GM18511 (cell line): ENCODE data around the gene SEC14L1.
"Not testable (repeated sequence)": the region's sequence is repeated elsewhere in the genome, so short reads cannot be mapped to it uniquely, and the experiment has no call there.

Source experiments
- ATAC-seq: cut with Tn5 transposase; IDR thresholded peaks from one replicate; pipeline ENCODE4 v1.9.1; 2021; ENCODE audit warnings: mild to moderate bottlenecking, moderate library complexity; ENCODE audit not compliant: unreplicated experiment

SEC14L1 gene

DNA sequence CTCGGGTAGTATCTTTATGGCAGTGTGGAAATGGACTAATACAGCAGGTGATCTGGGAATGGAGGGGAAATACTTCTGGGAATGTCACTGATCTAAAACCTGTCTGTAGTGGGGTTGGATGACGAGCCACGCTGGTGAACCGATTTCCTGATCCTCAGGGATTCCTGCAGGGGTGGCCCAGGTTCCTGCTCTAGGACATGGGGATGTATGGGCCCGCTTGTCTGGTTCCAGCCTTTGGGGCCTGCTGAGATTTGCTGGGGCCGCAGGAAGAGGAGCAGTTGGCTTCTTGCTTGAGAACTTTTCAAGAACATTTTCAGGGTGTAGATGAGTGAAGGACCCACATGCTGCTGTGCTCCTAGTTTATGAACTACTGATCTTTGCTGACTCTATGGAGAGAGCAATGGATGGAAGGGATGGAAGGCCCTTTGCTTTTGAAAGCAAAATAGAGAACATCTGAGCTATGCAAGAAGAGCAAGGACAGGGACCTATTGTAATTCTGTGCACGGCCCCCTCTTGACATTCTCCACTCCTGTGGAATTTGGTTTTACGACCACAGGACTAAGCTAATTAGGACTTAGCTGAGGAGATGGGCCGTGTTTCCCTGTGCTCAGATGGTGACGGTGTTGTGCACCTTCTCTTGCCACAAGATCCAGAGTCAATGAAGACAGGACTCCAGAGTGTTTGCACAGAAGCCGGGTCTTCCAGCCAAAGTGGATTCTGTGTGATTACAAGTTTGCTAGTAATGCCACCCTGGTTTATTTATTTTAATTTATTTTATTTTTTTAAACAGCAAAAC, 90.5 kb downstream of the SEC14L1 start:
- no peak for ATAC-seq

DNA sequence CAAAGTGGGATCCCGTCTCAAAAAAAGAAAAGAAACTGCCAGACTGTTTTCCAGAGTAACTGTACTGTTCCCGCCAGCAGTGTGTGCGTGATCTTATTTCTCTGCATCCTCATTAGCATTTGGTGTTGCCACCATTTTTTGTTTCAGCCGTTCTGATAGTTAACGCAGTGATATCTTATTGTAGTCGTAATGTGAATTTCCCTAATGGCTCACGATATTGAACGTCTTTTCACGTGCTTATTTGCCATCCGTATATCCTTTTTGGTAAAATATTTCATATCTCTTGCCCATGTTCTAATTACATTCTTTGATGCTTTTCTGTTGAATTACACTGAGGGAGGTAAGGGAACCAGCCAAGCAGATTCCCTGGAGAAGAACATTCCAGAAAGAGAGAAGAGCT, 92.4 kb downstream of the SEC14L1 start:
- ATAC-seq, result no peak

DNA sequence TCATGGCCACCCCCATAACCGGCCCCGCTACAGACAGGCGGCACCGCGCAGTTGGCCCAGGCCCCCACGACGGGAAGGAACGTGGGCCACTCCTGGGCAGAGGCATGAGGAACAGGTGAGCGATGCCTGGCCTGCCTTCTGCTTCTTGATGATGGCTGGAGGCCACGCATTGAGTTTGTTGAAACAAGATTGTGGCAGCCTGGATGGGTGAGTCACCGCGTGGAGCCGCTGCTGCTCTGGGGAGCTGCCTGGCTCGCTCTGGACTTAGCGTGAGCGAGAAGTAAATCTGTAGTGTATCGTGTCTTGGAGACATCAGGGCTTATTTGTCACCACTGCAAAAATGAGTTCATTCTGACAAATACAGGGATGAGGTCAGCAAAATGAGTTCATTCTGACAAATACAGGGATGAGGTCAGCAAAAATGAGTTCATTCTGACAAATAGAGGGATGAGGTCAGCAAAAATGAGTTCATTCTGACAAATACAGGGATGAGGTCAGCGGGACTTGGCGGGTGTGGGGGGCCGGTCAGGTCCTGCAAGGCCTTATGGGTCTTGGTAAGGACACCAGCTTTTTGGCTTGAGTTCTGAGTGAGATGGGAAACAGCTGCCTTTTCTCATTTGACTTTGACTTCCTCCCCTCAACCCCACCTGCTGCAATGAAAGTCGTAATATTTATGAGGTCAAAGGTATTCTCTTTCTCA, 93.0 kb downstream of the SEC14L1 start:
- no peak for ATAC-seq

DNA sequence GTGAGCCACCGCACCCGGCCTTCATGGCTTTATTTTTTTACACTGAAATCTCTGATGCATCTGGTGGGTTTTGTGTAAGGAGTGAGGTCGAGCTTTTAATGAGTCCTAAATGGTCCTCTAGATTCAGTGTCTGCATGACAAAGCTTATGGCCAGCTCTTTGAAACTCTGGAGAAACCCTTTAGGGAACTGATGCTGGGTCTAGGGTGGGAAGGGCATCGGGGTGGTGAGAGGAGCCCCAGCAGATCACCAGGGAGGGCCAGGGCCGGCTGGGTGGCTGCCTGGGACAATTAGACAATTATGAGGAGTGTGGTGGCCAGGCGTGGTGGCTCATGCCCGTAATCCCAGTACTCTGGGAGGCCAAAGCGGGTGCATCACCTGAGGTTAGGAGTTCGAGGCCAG, 93.9 kb downstream of the SEC14L1 start:
- ATAC-seq, result no peak

DNA sequence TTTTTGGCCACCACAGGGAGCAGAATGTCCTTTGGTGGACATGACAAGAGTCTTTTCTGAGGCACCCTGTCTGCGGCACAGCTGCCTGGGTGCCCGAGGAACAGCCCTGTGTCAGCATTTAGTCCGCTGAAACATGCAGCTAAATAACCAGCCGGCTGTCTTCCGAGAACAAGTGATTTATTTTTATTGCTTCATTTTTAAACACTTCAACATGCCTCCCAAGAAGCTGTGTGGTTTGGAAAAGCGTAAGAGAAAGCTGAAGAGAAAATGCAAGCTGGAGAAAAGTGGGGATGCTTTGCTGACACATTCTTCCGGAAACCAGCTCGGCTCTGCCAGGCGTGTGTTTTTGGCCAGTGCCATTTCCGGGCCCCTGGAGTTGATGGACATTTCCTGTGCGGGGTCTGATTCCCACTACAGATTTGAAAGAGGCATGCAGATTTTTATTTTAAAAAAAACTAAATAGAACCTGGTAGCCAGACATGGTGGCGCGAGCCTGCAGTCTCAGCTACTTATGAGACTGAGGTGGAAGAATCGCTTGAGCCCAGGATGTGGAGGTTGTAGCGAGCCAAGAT, 94.7 kb downstream of the SEC14L1 start:
- ATAC-seq, result no peak

DNA sequence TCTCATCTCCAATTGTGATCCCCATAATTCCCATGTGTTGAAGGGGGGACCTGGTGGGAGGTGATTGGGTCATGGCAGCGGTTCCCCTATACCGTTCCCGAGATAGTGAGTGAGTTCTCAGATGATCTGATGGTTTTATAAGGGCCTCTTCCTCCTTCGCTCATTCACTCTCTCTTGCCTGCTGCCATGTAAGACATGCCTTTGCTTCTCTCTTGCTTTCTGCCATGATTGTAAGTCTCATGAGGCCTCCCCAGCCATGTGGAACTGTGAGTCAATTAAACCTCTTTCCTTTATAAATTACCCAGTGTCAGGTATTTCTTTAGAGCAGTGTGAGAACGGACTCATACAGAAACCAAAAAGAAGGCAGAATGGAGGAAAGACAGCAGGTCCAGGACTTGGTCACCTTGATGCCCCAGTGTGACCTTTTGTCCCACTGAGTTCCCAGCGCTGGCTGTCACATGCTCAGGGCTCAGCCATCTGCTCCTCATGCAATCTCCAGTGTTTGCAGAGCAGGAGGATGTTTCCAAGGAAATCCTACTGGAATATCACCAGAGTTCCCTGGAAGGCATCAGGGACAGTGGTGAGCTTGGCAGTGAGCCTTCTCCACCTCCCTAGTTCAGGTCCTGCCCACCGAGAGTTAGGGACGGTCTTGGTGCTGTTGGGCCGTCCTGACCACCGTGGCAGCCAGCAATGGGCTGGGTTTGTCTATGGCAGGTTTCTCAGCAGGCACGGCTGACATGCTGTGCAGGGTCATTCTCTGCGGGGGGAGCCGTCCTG, 96.7 kb downstream of the SEC14L1 start:
- ATAC-seq, result no peak

DNA sequence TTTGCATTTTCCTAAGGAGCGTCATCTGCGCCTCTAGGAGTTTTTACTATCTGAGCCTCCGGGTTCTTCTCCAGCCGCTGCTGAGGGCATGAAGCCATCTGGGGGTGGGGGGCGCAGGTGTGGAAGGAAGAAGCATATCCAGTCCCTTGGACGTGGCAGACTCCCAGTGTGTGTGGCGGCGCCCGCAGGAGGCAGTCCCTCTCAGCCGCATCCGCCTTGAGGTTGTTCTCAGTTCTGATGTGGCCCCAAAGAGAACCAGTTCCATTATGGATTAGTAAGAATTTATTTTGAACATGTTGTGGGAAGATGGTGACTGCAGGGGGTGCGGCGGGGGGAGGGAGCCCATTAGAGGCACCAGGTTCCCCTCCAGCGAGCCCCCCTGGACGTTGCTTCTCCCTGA, 100.2 kb downstream of the SEC14L1 start:
- no peak for ATAC-seq

DNA sequence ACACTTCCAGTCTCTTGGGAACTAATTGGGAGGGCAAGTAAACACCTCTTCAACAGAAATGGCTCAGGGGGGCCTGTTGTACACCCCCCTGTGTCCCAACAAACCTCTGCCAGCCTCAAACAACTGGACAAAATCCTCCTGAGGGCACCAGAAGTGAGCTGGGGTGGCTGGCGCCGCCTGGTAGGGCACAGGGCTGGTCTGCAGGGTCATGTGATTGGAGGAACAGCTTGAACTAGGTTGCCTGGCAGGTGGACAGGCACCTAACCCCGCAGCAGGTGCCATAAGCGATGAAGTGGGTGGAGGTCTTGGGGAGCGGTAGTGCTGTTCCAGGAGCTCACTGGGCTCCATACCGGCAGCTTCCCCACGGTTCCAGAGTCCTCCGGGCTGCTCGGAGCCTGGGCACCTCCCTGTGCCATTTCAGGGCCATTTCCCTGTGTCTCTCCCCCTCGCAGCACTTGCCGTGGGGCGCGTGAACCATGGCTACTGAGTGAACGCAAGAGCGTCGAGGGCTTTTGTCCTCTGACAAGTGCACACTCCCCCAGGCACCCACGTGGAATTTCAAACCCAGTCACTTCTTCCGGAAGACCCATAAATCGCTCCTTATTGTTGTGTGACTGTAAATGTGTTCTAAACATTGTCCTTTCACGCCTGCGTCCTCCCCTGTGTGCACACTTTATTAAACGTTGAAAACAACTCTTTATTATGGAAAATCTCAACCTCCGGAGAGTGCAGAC, 101.5 kb downstream of the SEC14L1 start:
- no peak for ATAC-seq

DNA sequence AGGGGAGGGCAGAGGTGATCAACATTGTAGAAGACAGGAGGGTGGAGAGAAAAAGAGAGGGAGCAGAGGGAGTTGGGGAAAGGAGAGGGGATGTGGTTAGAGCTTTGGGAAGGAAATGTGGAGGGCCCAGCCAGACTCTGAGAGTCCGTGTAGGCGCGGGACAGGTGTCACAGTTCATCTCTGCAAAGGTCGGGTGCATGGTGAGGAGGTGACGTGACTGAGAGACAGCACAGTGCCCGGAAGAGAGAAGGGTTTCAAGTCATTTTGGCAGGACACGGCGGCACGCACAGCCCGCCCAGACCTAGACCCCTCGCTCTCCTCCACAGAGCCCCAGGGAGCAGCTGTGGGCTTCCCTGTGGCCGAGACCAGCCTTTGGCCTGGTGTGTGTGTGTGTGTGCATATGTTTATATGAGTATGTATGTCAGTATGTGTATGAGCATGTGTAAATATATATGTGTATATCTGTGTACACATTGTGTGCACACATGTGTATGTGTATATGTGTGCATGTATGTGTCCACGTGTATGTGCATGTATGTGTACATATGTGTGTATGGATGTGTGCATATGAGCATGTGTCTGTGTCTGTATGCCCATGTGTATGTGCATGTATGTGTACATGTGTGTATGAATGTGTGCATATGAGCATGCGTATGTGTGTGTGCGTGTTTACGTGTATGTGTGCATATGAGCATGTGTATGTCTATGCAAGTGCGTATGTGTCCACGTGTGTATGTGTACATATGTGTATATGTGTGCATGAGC, 104.6 kb downstream of the SEC14L1 start:
- ATAC-seq, result no peak

DNA sequence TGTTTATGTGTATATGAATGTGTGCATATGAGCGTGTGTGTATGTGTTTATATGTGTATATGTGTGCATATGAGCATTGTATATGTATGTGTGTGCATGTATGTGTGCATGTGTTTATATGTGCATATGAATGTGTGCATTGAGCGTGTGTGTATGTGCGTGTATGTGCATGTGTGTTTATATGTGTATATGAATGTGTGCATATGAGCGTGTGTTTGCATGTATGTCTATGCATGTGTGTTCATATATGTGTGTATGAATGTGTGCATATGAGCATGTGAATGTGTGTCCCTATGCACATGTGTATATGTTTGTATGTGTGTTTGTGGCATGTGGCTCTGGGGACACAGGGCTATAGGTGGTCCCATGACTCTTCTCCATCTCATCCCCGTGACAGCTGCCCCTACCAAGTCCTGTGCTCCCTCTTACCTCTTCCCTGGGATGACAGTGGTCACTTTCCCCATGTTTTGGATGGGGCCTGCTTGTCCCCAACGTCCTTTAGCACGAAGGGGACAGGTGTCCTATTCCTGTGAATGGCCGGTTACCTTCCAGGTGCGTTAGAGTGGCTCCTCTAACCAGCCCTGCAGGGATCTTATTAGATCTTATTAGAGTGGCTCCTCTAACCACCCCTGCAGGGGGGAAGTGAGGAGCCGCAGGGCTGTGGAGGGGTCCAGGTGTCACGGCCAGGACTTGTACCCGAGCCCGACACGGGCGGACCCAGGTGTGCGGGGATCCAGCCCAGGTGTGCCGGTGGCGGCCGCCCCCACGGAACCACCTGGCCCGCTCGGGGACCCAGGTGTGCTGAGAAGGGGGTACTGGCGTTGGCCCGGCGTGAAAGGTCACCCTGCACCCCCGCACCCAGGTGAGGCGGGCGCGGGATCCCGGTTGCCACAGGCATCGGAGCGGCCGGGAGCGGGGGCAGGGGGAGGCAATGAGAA, 105.6 kb downstream of the SEC14L1 start:
- peak; percentile 9 for ATAC-seq

DNA sequence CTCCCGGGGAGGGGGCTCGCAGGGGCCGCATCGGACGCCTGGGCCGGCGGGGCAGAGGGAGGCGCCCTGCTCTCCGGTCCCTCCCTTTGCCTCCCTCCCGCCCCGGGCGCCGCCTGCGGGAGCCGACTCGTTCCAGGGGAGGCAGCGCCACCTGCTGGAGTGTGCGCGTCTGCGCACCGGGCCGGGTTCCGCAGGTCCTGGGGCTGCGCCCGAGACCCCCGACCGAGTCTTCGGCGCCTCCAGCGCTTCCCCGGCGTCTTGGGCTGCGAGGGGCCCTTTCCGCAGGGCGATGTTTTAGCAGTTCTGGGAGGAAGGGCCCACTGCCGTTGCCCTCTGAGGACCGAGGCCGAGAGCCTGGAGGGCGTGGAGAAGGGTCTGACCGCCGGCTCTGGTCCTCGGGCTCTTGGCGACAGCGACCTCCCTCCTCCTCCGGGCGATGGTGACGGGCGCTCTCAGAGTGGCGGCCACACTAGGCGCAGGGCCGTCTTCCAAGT, 106.3 kb downstream of the SEC14L1 start:
- ATAC-seq, result peak; percentile 75

DNA sequence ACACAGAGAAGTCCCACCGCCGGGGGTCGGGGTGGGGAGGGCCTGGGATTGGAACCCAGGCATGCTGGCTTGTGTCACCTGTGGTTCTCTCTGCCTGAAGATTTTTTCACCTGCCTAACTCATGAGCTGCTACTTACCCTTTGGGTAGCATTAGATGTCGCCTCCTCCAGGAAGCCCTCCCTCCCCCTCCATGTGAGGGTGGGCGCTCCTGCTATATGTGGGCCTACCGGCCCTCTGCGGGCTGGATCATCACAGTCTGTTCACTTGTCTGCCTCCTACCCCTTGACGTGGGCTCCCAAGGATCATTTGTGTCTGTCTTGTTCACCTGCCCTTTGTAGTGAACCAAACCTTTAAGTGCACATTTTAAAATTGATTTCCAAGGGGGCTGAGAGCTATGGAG, 106.8 kb downstream of the SEC14L1 start:
- no peak for ATAC-seq

DNA sequence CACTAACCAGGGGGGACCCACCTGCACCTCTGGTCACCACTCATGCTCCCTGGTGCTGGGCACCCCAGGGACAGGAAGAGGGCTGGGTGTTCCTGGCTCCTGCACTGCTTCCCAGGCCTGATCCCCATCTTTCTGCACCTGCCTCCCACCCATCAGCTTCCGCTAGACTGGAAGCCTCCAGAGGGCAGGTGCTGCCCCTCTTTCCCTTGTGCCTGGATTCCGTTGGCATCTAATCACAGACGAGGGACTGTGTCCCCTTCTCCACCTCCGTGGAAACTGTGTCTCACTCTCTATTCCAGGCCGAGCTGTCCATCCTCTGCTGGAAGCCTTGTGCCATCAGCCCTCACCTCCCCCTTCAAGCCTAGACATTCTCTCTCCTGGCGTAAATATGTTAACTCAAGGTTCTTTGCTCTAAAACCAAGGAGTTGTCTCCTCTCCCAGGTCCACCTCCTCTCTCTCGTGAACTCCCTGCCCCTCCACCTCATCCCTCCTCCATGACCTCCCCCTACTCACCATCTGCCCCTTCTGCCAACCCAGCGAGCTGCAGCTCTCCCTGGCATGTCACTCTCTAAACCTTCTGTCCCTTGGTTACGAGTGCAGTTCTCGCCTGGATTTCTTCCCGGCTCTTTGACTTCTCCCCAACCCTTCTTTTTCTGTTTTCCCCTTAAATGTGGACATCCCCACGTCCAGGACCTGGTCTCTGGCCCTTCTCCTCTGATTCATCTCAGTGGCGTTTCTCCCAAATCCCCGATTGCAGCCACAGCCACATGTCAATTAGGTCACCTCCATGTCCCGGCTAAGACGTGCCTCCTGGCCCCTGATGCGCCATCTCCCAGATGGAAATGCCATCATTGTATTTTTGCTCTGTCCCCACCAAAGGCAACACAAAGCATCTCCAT, 107.7 kb downstream of the SEC14L1 start:
- ATAC-seq, result no peak

DNA sequence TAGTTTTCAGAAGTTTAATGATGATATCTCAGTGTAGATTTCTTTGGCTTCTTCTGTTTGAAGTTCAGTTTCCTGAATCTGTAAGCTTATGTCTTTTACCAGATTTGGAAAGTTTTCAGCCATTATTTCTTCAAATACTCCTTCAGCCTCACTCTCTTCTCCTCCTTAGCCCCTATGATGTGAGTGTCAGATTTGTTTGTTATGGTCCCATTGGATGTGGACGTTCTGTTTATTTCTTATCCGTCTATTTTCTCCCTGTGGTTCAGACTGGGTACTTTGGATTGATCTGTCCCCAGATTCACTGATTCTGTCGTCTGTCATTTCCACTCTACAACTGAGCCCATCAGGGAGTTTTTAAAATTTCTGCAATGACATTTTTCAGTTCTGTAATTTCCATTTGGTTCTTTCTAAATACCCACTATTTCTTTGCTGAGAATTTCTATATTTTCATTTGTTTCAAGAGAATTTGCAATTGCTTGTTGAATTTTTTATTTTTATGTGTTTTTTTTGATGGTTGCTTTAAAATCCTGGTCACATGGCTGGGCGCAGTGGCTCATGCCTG, 110.9 kb downstream of the SEC14L1 start:
- no peak for ATAC-seq

DNA sequence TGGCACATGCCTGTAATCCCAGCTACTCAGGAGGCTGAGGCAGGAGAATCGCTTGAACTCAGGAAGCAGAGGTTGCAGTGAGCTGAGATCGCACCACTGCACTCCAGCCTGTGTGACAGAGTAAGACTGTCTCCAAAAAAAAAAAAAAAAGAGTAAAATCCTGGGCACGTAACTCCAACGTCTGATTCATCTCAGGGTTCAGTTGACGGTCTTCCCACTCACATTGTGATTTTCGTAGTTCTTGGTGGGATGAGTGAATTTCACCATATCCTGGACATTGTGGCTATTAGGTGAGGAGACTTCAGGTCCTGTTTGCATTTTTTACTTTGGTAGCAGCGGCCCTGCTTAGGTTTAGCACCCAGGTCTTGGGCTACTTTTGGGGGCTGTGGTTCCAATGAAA, 111.5 kb downstream of the SEC14L1 start:
- not testable (repeated sequence) for ATAC-seq

DNA sequence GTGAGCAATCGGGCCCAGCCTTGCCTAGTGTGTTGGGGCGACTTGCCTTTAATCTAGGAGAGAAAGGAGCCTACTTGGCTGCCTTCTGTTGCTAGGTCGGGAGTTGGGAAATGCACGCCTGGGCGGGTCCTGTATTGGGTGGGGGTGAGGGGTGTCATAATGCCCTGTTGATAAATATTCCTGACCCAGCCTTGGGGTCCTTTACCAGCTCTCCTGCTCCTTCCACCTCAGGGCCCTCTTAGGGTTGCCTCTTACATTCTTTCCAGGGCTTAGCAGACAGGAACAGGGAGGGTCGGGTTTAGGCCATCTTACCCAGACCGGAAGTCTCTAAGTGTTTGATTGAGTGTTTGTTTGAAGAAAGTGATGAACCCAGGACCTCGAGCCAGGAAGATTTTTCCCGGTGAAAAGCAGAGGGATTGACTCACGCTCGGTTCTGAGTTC, 112.9 kb downstream of the SEC14L1 start:
- ATAC-seq, result no peak
